DMS114 treated with DMSO at 0.1 percent for 48 hours (cell line): Measurements from ENCODE around the gene ZNF76.
A peak's percentile ranks its signal among the peaks of the same experiment; 100 is the strongest.
"Not testable (repeated sequence)": the region's sequence is repeated elsewhere in the genome, so short reads cannot be mapped to it uniquely, and the experiment has no call there.

Source experiments
- DNase-seq: peaks from one replicate; lab custom pipeline; 2025; ENCODE audit not compliant: unreplicated experiment; lab: John Stamatoyannopoulos, UW

ZNF76 gene

DNA sequence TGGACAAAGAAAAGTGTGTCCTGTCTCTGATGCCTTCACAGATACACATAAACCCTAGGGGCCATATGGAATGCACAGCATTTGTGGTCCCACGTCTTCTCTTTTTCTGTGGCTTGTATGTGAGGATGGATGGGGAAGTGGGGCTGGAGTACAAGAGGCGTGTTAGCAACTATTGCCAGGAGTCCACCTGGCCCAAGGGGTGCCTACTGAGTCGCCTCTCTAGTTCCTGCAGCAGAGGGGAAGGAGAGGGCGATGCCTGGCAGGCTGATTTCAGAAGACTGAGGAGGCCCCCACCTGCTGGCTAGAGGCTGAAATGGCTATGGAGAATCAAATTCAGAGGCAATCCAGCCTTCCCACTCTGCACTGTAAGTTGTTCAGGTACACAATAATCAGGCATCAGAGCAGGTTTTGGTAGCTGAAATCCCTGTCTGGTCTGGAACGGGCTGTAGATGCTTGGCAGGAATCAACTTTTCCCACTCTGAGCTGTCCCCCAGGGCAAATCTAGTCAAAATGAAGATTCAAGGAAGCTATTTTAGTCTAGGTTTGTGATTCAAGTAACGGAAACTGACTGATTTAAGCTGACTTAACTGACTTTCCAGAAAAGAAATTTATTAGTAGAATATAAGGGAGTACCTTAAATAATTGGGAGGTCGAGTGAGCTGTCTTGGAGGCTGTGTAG, 68.0 kb downstream of the ZNF76 start:
- DNase-seq, result peak; percentile 68

- no peak for DNase-seq
Observed at GRCh38 chr6:35328108-35328723, 68.7 kb downstream of the ZNF76 start.

GRCh38 chr6:35328965-35329364, 69.4 kb downstream of the ZNF76 start:
- DNase-seq, result not testable (repeated sequence)

- no peak for DNase-seq
Observed at GRCh38 chr6:35330541-35331119, 71.1 kb downstream of the ZNF76 start.

- DNase-seq, result not testable (repeated sequence)
Observed at GRCh38 chr6:35332074-35332887, 72.7 kb downstream of the ZNF76 start.

DNA sequence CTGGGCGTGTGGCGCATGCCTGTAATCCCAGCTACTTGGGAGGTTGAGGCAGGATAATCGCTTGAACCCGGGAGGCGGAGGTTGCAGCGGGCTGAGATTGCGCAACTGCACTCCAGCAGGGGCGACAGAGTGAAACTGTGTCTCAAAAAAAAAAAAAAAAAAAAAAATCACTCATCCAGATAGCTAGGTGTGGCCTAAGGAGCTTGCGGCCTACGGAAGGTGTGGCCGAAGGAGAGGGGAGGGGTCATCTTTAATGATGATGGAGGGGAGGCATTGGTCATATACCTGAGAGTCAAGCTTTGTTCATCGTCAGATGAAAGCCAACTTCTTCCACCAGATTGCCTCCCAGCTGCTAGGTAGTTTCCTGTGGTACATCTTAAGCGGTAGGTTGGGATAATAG, 82.0 kb downstream of the ZNF76 start:
- no peak for DNase-seq

- peak; percentile 97 for DNase-seq
Observed at GRCh38 chr6:35342258-35343091, 82.9 kb downstream of the ZNF76 start, which contains the start of gene PPARD. Gene PPARD, plus strand, starts transcription at chr6:35342558. Its CDS starts 68,530 bp downstream, at chr6:35411088.

- no peak for DNase-seq
Observed at GRCh38 chr6:35343092-35343834, 83.7 kb downstream of the ZNF76 start.

GRCh38 chr6:35343835-35344550, 84.5 kb downstream of the ZNF76 start:
- no peak for DNase-seq
